Psoas muscle (tissue), 8 donors: ENCODE measurements around the gene GOT1. TPM values are rescaled to one million over a fixed set of nuclear protein-coding genes. Genes with fewer than 3 reads are reported as not detected.

Source experiments
- ATAC-seq, 4 donors: fragments of 200-7000 bp; cut with Tn5 transposase; one replicate each; pipeline ENCODE4 v1.9.1; 2020; ENCODE audit warnings: moderate library complexity in 3 of 4, mild to moderate bottlenecking in 2 of 4
- DNase-seq, 2 donors: peaks; one replicate each; pipeline ENCODE4 v3.0.0-alpha.2; 2020
- H3K27ac ChIP-seq: fragments of 200-600 bp; one replicate; pipeline ENCODE4 v1.8.0; 2022
- H3K27me3 ChIP-seq, 3 donors: fragments of 200-600 bp in 1 of 3; one replicate each; pipeline versions ENCODE4 v1.6.1 to v1.8.0; 2013 to 2022; ENCODE audit warnings: low read length in 2 of 3, mild to moderate bottlenecking in 2 of 3, moderate library complexity in 1 of 3; ENCODE audit not compliant: insufficient read depth in 3 of 3
- H3K36me3 ChIP-seq, 2 donors: fragments of 200-600 bp in 1 of 2; one replicate each; pipeline versions ENCODE4 v1.6.1 to v1.8.0; 2013 to 2022; ENCODE audit warnings: low read depth in 1 of 2, mild to moderate bottlenecking in 1 of 2, moderate library complexity in 1 of 2; ENCODE audit not compliant: insufficient read depth in 1 of 2
- H3K4me1 ChIP-seq: fragments of 200-600 bp; one replicate; pipeline ENCODE4 v1.8.0; 2022
- H3K4me3 ChIP-seq: fragments of 200-600 bp; one replicate; pipeline ENCODE4 v1.8.0; 2022; ENCODE audit warnings: mild to moderate bottlenecking
- H3K9me3 ChIP-seq: fragments of 200-600 bp; one replicate; pipeline ENCODE4 v1.8.0; 2022
- CTCF ChIP-seq: fragments of 200-600 bp; IDR thresholded peaks from one replicate; pipeline ENCODE4 v1.8.0; 2022; ENCODE audit warnings: antibody characterized with exemption
- WGBS, 3 donors: extraction: QIAGEN DNeasy Blood & Tissue Kit; methylation state at CpG; one replicate each; pipeline versions ENCODE4 v1.1.6 to v1.1.7; 2013; 5-methylcytosine and 5-hydroxymethylcytosine counted together
- intact Hi-C, 2 donors: fragments of 100-400 bp; cut with DNase I; formaldehyde crosslinking; loops; one replicate each; pipeline versions ENCODE4 v1.11.0 to v1.14.2; 2022
- polyA plus RNA-seq, 3 donors: library from polyadenylated mRNA; stranded (reverse); fragments of 200-250 nt; gene quantifications; one replicate each; pipeline ENCODE4 v1.2.3, GENCODE V29; 2013
- total RNA-seq, 4 donors: library from RNA; stranded (reverse); fragmentation: NEBNext Ultra II Directional in 2 of 4; extraction: Animal tissue kit (Norgen Biotek cat#: 25700) in 2 of 4; gene quantifications; one replicate each; pipeline versions ENCODE4 v1.2.1 to v1.2.4, GENCODE V29; 2021 to 2023
- donor health status: healthy with polysubstance abuse.
- donor health status: DM: no; HTN: no; CAD: no; lungs with moderate emphysema.
- donor health status: Bipolar disorder and iron deficiency.
- donor health status: healthy.
- donor health status: DM: yes; HTN: yes; CAD: no.
- donor health status: DM: no; HTN: no; CAD: no.
- donor health status: DM: no; HTN: no; CAD: no.
- donor health status: DM: yes; HTN: yes; CAD: no.

The GOT1 gene
- total and polyA plus RNA-seq, 7 donors: 87.7 to 381 (median 208) TPM

DNA sequence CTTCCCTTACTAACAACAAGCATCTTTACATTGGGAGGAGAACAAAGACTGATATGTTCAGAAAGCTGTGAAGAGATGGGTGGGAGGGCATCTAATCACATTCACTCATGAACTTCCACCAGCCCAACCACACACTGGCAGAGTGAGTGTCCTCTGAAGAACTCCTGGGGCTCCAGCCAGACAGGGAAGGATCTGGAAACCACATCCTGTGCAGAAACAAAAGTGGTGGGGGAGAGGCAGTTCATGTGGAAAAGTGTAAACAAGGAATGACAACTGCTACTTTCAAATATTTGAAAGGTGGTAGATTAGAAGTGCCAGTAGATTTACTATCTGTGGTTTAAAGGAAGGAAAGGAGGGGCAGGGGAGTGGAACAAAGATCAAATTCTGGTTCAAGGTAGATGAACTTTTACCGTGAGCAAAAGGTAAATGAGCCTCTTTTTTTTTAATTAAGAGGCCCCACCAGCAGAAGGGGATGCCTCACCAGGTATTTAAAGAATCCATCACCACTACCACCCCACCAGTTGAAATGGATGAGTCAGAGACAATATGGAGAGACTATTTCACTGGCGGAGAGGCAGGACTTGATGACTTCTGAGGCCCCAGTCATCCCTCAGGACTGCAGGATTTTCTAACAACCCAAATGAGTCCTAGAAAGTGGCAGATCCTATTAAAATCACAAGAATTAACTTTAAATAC, 34.5 kb downstream of the GOT1 start:
- Histone ChIP-seq H3K27ac (peak overlapping the region; percentile 84), H3K9me3 (no peaks in the 10 kb centered on the region), H3K36me3 (peaks cover 10 to 40% of the 10 kb centered on the region in 2 donors), H3K4me3 (no peak overlapping the region), H3K4me1 (peaks cover 15% of the 10 kb centered on the region), H3K27me3 (no peaks in the 10 kb centered on the region)
- peak in 2 of 4 donors; percentile 39 to 70 for ATAC-seq
- intact Hi-C loops: loop anchor here in 1 of 2 donors (10.0 kb wide), 1 partner anchor 149 kb away; no protein-coding TSS in a partner anchor
- TF ChIP-seq CTCF: no peak
- WGBS, 3 donors: 65 to 81% (median 70%) methylated on average over 2 of the region's 2 CpGs
- no peak for DNase-seq

GRCh38 chr10:99394761-99395386, 35.5 kb downstream of the GOT1 start:
- no peak for ATAC-seq
- intact Hi-C loops: loop anchor here (5.0 to 10.0 kb wide), 3 partner anchors 37 to 217 kb away; partner anchors contain the start of gene GOT1 (in 1 of the 2)
- H3K36me3 ChIP-seq: peaks cover 10 to 30% of the 10 kb centered on the region in 2 donors

GRCh38 chr10:99394256-99394655, 36.2 kb downstream of the GOT1 start:
- intact Hi-C loops: loop anchor here (5.0 to 10.0 kb wide), 3 partner anchors 38 to 218 kb away; partner anchors contain the start of gene GOT1 (in 1 of the 2)
- ATAC-seq: no peak
- DNase-seq: no peak
- 57 to 74% (median 60%) methylated on average over 8 of the region's 8 CpGs for WGBS, 3 donors
- H3K27ac ChIP-seq: peak overlapping the region; percentile 84
- H3K9me3 ChIP-seq: no peaks in the 10 kb centered on the region
- peaks cover 15% of the 10 kb centered on the region for H3K4me1 ChIP-seq
- H3K27me3 ChIP-seq: no peaks in the 10 kb centered on the region
- peaks cover 5 to 24% of the 10 kb centered on the region in 2 donors for H3K36me3 ChIP-seq
- TF ChIP-seq CTCF: no peak
- H3K4me3 ChIP-seq: no peak overlapping the region

More at GRCh38 chr10:99394761-99395386, 35.5 kb downstream of the GOT1 start:
- no peaks in the 10 kb centered on the region for H3K27me3 ChIP-seq
- H3K27ac ChIP-seq: peak overlapping the region; percentile 84
- TF ChIP-seq CTCF: no peak
- H3K9me3 ChIP-seq: no peaks in the 10 kb centered on the region
- 57 to 71% (median 61%) methylated on average over 7 of the region's 7 CpGs for whole genome bisulfite sequencing, 3 donors
- H3K4me3 ChIP-seq: no peak overlapping the region
- H3K4me1 ChIP-seq: peaks cover 15% of the 10 kb centered on the region
- no peak for DNase-seq

- H3K4me1 ChIP-seq: peaks cover 15% of the 10 kb centered on the region
- peak in 2 of 4 donors; percentile 14 to 16 for ATAC-seq
These were observed 36.7 kb downstream of the GOT1 start for GRCh38 chr10:99393683-99394082.

More at GRCh38 chr10:99393683-99394082, 36.7 kb downstream of the GOT1 start:
- H3K4me3 ChIP-seq: no peak overlapping the region
- 54 to 71% (median 59%) methylated on average over 5 of the region's 5 CpGs for WGBS, 3 donors
- peak overlapping the region; percentile 37 for H3K27ac ChIP-seq
- H3K27me3 ChIP-seq: no peaks in the 10 kb centered on the region
- intact Hi-C loops: loop anchor here (2.0 to 10.0 kb wide), 5 partner anchors 39 to 219 kb away; partner anchors contain the start of gene GOT1 (in 1 of the 2)
- H3K9me3 ChIP-seq: no peaks in the 10 kb centered on the region
- no peak for DNase-seq
- no peak for TF ChIP-seq CTCF
- H3K36me3 ChIP-seq: peaks cover 4 to 18% of the 10 kb centered on the region in 2 donors
